Measurements from ENCODE around the gene PREPL.

DNA sequence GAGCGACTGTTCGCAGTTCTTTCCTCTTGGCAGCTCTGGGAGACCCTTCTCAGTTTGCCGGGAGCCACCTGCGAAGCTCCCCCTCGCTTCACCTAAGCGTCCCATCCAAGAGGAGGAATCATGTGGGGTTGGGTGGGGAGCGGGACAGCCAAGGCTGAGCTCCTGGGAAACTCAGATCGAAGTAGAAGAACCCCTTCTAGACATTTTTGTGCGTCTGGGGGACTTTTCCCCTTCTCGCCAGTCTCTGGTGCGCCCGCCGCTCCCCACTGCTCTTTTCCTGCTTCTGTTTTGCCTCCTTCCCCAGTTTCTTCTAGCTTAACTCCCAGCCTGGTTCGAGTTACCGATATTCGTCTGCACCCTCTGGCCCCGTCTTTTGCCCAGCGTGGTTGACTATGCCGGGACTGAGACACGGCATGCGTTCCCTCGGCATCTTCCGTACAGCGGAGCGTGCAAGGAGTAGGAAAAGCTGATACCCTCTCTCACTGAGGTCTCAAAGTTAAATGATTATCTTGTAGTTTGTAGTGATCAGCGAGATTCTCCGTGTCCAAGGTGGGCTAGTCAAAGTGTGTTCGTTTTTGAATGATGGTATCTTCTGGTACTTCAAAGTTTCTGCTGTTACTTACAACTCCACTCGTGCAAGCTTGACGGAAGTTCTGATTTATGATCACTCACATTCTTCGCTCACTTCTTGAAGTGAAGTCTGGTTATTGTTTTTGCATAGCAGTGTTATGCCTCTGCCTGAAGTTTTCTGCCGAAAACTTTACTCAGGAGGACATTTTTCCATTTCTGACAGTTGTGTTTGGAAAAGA lies 1.1 kb upstream of the PREPL start:
- TF ChIP-seq POLR2AphosphoS5 (IDR thresholded peaks at IDR 0.05; ENCODE audit: insufficient read depth, low read depth, low read length) (no peak), EZH2 (IDR thresholded peaks at IDR 0.05; ENCODE audit: borderline replicate concordance, low read depth, low read length, severe bottlenecking) (no peak), MYC (IDR thresholded peaks at IDR 0.05; ENCODE audit: low read depth, low read length) (no peak), POLR2A (IDR thresholded peaks at IDR 0.05; ENCODE audit: low read depth, low read length) (peak; percentile 48), FOS (IDR thresholded peaks at IDR 0.05; ENCODE audit: borderline replicate concordance, insufficient read depth, low read length) (no peak)
- TF ChIP-seq, protein P1, sequence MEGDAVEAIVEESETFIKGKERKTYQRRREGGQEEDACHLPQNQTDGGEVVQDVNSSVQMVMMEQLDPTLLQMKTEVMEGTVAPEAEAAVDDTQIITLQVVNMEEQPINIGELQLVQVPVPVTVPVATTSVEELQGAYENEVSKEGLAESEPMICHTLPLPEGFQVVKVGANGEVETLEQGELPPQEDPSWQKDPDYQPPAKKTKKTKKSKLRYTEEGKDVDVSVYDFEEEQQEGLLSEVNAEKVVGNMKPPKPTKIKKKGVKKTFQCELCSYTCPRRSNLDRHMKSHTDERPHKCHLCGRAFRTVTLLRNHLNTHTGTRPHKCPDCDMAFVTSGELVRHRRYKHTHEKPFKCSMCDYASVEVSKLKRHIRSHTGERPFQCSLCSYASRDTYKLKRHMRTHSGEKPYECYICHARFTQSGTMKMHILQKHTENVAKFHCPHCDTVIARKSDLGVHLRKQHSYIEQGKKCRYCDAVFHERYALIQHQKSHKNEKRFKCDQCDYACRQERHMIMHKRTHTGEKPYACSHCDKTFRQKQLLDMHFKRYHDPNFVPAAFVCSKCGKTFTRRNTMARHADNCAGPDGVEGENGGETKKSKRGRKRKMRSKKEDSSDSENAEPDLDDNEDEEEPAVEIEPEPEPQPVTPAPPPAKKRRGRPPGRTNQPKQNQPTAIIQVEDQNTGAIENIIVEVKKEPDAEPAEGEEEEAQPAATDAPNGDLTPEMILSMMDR (IDR thresholded peaks at IDR 0.05; ENCODE audit: extremely low read depth in 1 of 2, insufficient read depth in 1 of 2, low read depth in 1 of 2, low read length in 2 of 2): no peak
- TF ChIP-seq, protein P2, sequence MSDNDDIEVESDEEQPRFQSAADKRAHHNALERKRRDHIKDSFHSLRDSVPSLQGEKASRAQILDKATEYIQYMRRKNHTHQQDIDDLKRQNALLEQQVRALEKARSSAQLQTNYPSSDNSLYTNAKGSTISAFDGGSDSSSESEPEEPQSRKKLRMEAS (IDR thresholded peaks at IDR 0.05; ENCODE audit: insufficient read depth, insufficient read length): peak; percentile 36

Data from endothelial cell of umbilical vein (primary cell).